Measurements from ENCODE around the gene STXBP5L. TPM values are rescaled to one million over a fixed set of nuclear protein-coding genes. Genes with fewer than 3 reads are reported as not detected.
"Not testable (repeated sequence)": the region's sequence is repeated elsewhere in the genome, so short reads cannot be mapped to it uniquely, and the experiment has no call there.

STXBP5L gene
- total and polyA plus RNA-seq, 8 donors: 0.11 to 1.5 (median 0.54) TPM

DNA sequence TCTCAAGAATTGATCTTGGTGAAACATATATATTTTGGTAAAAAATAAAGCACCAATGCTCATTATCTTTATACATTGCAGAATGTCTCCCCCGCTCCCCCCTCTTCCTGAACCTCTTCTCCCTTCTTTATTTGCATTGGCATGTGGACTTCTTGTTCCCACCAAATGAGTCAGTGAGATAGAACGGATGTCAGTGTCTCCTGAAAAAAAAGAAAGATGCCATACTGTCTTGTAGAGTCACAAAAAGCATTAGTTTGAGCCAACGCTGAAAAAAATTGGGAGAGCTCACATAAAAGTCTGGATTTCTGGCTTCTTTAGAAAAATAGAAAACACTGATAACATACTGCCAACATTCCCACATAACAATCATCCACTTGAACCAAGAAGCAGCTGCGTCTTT, 32.0 kb upstream of the STXBP5L start:
- 68 to 70% methylated on average over 4 of the region's 4 CpGs for WGBS, 2 donors
- H3K27me3 ChIP-seq: no peaks in the 10 kb centered on the region
- intact Hi-C loops (cut with DNase I): no loop called here
- H3K27ac ChIP-seq: no peak overlapping the region
- H3K4me3 ChIP-seq: no peak overlapping the region
- ATAC-seq (no peak), FAIRE-seq (no peak), DNase-seq (no peak)
- no peaks in the 10 kb centered on the region for H3K36me3 ChIP-seq
- no peaks in the 10 kb centered on the region for H3K4me1 ChIP-seq
- no peaks in the 10 kb centered on the region for H3K9me3 ChIP-seq
- no peak for TF ChIP-seq CTCF (IDR thresholded peaks at IDR 0.05)

DNA sequence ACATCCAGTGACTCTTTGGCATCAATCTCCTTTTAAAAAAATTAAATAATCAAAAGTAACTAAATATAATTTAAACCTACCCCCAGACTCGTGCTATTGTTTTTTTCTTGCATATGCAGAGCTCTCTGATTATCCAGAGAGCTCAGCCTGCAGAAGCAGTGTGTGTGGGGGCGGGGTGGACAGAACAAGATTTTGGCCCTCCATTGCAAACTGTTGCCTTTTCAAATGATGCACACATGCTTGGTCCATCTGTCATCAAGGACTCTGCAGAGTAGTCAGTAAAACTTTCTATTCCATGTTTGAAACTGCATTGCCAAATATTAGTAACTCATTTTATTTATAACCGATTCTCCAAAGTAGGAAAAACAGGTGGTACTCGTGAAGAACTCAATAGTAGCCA, 28.6 kb upstream of the STXBP5L start:
- no peak for FAIRE-seq
- no peaks in the 10 kb centered on the region for H3K27me3 ChIP-seq

DNA sequence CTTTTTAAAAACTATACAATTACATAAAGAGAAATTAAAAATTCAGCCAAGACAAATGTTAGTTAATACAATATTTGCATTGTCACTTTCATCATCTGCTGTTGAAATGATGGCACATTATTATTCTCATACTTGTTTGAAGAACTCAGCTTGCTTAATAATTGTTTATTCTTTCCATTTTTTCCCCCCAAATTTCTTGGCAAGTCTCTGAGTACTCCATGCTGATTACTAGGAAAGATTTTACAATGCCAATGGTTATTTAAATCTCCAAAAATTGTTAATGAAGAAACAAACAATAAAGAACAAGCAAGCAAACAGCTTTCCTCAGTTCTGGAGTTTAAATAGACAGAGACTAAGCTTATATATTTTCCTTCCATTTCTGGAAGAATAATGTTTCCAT, 15.1 kb upstream of the STXBP5L start:
- ATAC-seq (no peak), DNase-seq (no peak), FAIRE-seq (no peak)
- H3K27me3 ChIP-seq: no peaks in the 10 kb centered on the region
- no peaks in the 10 kb centered on the region for H3K36me3 ChIP-seq
- no peak for TF ChIP-seq CTCF (IDR thresholded peaks at IDR 0.05)
- H3K4me3 ChIP-seq: no peak overlapping the region
- intact Hi-C loops (cut with DNase I): no loop called here
- H3K27ac ChIP-seq: no peak overlapping the region
- H3K4me1 ChIP-seq: no peaks in the 10 kb centered on the region
- H3K9me3 ChIP-seq: no peaks in the 10 kb centered on the region

More for the DNA sequence above, 28.6 kb upstream of the STXBP5L start:
- DNase-seq: no peak
- H3K36me3 ChIP-seq: no peaks in the 10 kb centered on the region
- TF ChIP-seq CTCF (IDR thresholded peaks at IDR 0.05): no peak
- no peaks in the 10 kb centered on the region for H3K9me3 ChIP-seq
- ATAC-seq: no peak
- no peak overlapping the region for H3K4me3 ChIP-seq
- WGBS, 2 donors: 66 to 79% methylated on average over 4 of the region's 4 CpGs
- H3K4me1 ChIP-seq: no peaks in the 10 kb centered on the region
- intact Hi-C loops (cut with DNase I): no loop called here
- no peak overlapping the region for H3K27ac ChIP-seq

- TF ChIP-seq CTCF (IDR thresholded peaks at IDR 0.05): no peak
- Histone ChIP-seq H3K4me1 (no peaks in the 10 kb centered on the region), H3K4me3 (no peak overlapping the region), H3K36me3 (no peaks in the 10 kb centered on the region), H3K9me3 (no peaks in the 10 kb centered on the region), H3K27ac (no peak overlapping the region), H3K27me3 (no peaks in the 10 kb centered on the region)
- WGBS, 2 donors: 30 to 31% methylated on average over 5 of the region's 5 CpGs
- intact Hi-C loops (cut with DNase I): no loop called here
- FAIRE-seq (no peak), ATAC-seq (no peak), DNase-seq (no peak)
These were observed 13.5 kb upstream of the STXBP5L start for GRCh38 chr3:120894316-120895057.

DNA sequence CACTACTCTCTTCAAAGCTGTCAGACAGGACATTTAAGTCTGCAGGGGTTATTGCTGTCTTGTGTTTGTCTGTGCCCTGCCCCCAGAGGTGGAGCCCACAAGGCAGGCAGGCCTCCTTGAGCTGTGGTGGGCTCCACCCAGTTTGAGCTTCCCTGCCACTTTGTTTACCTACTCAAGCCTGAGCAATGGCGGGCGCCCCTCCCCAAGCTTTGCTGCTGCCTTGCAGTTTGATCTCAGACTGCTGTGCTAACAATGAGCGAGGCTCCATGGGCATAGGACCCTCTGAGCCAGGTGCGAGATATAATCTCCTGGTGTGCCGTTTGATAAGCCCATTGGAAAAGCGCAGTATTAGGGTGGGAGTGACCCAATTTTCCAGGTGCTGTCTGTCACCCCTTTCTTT, 6.3 kb upstream of the STXBP5L start:
- WGBS, 2 donors: 81 to 96% methylated on average over 5 to 6 of the region's 6 CpGs
- H3K4me1 ChIP-seq; ATAC-seq; FAIRE-seq; H3K27ac ChIP-seq; H3K9me3 ChIP-seq; H3K27me3 ChIP-seq; H3K36me3 ChIP-seq; intact Hi-C loops (cut with DNase I); H3K4me3 ChIP-seq: not testable (repeated sequence)
- peak in 1 of 6 donors; percentile 30 for DNase-seq

Measured in pancreas (tissue), 10 donors.